HG03064 (cell line): Measurements from ENCODE around the gene RAD51B.

Source experiments
- ATAC-seq: cut with Tn5 transposase; IDR thresholded peaks from one replicate; pipeline ENCODE4 v1.9.1; 2021; ENCODE audit warnings: low read depth; ENCODE audit not compliant: unreplicated experiment

The RAD51B gene

GRCh38 chr14:68705741-68706283 lies 886.2 kb downstream of the RAD51B start:
- ATAC-seq: no peak

GRCh38 chr14:68707482-68707881 lies 887.9 kb downstream of the RAD51B start:
- ATAC-seq: no peak

- no peak for ATAC-seq
These were observed 888.8 kb downstream of the RAD51B start for GRCh38 chr14:68708343-68708742.

GRCh38 chr14:68709007-68709406 lies 889.4 kb downstream of the RAD51B start:
- no peak for ATAC-seq

GRCh38 chr14:68710776-68711175 lies 891.2 kb downstream of the RAD51B start:
- ATAC-seq: no peak

- no peak for ATAC-seq
These were observed 892.2 kb downstream of the RAD51B start for GRCh38 chr14:68711561-68712309.

- no peak for ATAC-seq
These were observed 893.3 kb downstream of the RAD51B start for GRCh38 chr14:68712703-68713370.

GRCh38 chr14:68713782-68714181 lies 894.2 kb downstream of the RAD51B start:
- ATAC-seq: no peak

- ATAC-seq: no peak
These were observed 895.7 kb downstream of the RAD51B start for GRCh38 chr14:68714991-68715924.

GRCh38 chr14:68716698-68717097 lies 897.1 kb downstream of the RAD51B start:
- ATAC-seq: no peak

- ATAC-seq: no peak
These were observed 898.7 kb downstream of the RAD51B start for GRCh38 chr14:68718023-68718990.

GRCh38 chr14:68719634-68720384 lies 900.2 kb downstream of the RAD51B start:
- ATAC-seq: no peak

GRCh38 chr14:68722186-68722585 lies 902.6 kb downstream of the RAD51B start:
- ATAC-seq: no peak

- ATAC-seq: no peak
These were observed 903.5 kb downstream of the RAD51B start for GRCh38 chr14:68722968-68723566.

- no peak for ATAC-seq
These were observed 904.3 kb downstream of the RAD51B start for GRCh38 chr14:68723808-68724268.

GRCh38 chr14:68724914-68725313 lies 905.3 kb downstream of the RAD51B start:
- no peak for ATAC-seq

GRCh38 chr14:68726093-68726695 lies 906.6 kb downstream of the RAD51B start:
- no peak for ATAC-seq
